Astrocyte of the hippocampus (primary cell): Measurements from ENCODE around the gene RIMS1.

ENCODE experiments used
- DNase-seq: peaks from one replicate; pipeline ENCODE4 v3.0.0; 2011; ENCODE audit warnings: low read depth, low spot score

RIMS1 gene

GRCh38 chr6:71886184-71887005 is at the start of gene RIMS1:
Gene RIMS1 (plus strand): TSS chr6:71886550. CDS start chr6:71887024, 474 bp downstream.
- DNase-seq = peak; percentile 74

GRCh38 chr6:71851214-71851613 is 35.1 kb upstream of the RIMS1 start:
- DNase-seq = no peak

GRCh38 chr6:71852948-71853347 is 33.4 kb upstream of the RIMS1 start:
- DNase-seq = no peak

- no peak for DNase-seq
Measured at GRCh38 chr6:71855406-71855805, 30.9 kb upstream of the RIMS1 start.

GRCh38 chr6:71879016-71879415 is 7.3 kb upstream of the RIMS1 start:
- peak; percentile 38 for DNase-seq

GRCh38 chr6:71887006-71887743 is 825 bp downstream of the RIMS1 start:
- peak; percentile 19 for DNase-seq

- DNase-seq = no peak
Measured at GRCh38 chr6:71887744-71888230, 1.4 kb downstream of the RIMS1 start.

- no peak for DNase-seq
Measured at GRCh38 chr6:71888756-71889340, 2.5 kb downstream of the RIMS1 start.

GRCh38 chr6:71889366-71889765 is 3.0 kb downstream of the RIMS1 start:
- no peak for DNase-seq

- no peak for DNase-seq
Measured at GRCh38 chr6:71892641-71893040, 6.3 kb downstream of the RIMS1 start.

GRCh38 chr6:71900642-71901041 is 14.3 kb downstream of the RIMS1 start:
- no peak for DNase-seq

GRCh38 chr6:71902261-71902660 is 15.9 kb downstream of the RIMS1 start:
- no peak for DNase-seq

- no peak for DNase-seq
Measured at GRCh38 chr6:71906813-71907212, 20.5 kb downstream of the RIMS1 start.

- no peak for DNase-seq
Measured at GRCh38 chr6:71908162-71908765, 21.9 kb downstream of the RIMS1 start.

GRCh38 chr6:71913444-71914234 is 27.3 kb downstream of the RIMS1 start:
- no peak for DNase-seq

- DNase-seq = no peak
Measured at GRCh38 chr6:71929047-71929446, 42.7 kb downstream of the RIMS1 start.

GRCh38 chr6:71933881-71934280 is 47.5 kb downstream of the RIMS1 start:
- no peak for DNase-seq

GRCh38 chr6:71965404-71965803 is 79.1 kb downstream of the RIMS1 start:
- DNase-seq = peak; percentile 33

- peak; percentile 87 for DNase-seq
Measured at GRCh38 chr6:71967436-71967835, 81.1 kb downstream of the RIMS1 start.

GRCh38 chr6:71977884-71978283 is 91.5 kb downstream of the RIMS1 start:
- DNase-seq = peak; percentile 7

GRCh38 chr6:71979911-71980310 is 93.6 kb downstream of the RIMS1 start:
- no peak for DNase-seq
